ENCODE measurements around the gene PXMP4. TPM values are rescaled to one million over a fixed set of nuclear protein-coding genes. Genes with fewer than 3 reads are reported as not detected.

Gene PXMP4
- total RNA-seq, 1 experiment from 2014 or later = 12.0 TPM

DNA sequence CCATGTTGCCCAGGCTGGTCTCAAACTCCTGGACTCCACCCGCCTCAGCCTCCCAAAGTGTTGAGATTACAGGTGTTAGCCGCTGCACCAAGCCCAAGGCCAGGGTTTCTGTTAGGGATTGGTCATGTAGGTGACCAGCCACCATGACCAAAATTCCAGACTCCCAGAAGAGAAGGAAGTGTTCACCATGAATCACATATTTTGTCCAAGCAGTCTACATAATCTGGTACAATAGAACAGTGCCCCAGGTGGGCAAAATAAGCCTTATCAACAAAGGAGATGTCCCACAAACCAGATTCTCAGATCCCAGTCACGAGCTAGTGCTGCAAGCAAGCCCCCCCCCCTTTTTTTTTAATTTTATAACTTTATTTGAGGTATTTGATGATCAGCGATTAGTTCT is 31.7 kb upstream of the PXMP4 start:
- BruUV-seq (replicated peaks) = no TSS peak
- H3K4me1 ChIP-seq (ENCODE audit: control insufficient read depth, insufficient read depth, low read length) = no peaks in the 10 kb centered on the region
- ATAC-seq (no peak), DNase-seq (ENCODE audit: low read depth, low spot score) (no peak)
- intact Hi-C loops (cut with micrococcal nuclease; ENCODE audit: unreplicated experiment) (no loop called here), in situ Hi-C loops (cut with HindIII; ENCODE audit: low pct_unique_long_range_greater_than_20kb, low sequenced_read_pairs) (no loop called here)
- H3K27ac ChIP-seq (ENCODE audit: low read length) = no peak overlapping the region
- ChIA-PET CTCF (no interaction called here), POLR2A (no interaction called here)
- no peaks in the 10 kb centered on the region for H3K9me3 ChIP-seq (ENCODE audit: control insufficient read depth, insufficient read depth, low read depth, low read length)
- TF ChIP-seq, protein P1, sequence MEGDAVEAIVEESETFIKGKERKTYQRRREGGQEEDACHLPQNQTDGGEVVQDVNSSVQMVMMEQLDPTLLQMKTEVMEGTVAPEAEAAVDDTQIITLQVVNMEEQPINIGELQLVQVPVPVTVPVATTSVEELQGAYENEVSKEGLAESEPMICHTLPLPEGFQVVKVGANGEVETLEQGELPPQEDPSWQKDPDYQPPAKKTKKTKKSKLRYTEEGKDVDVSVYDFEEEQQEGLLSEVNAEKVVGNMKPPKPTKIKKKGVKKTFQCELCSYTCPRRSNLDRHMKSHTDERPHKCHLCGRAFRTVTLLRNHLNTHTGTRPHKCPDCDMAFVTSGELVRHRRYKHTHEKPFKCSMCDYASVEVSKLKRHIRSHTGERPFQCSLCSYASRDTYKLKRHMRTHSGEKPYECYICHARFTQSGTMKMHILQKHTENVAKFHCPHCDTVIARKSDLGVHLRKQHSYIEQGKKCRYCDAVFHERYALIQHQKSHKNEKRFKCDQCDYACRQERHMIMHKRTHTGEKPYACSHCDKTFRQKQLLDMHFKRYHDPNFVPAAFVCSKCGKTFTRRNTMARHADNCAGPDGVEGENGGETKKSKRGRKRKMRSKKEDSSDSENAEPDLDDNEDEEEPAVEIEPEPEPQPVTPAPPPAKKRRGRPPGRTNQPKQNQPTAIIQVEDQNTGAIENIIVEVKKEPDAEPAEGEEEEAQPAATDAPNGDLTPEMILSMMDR (IDR thresholded peaks at IDR 0.05) = no peak
- TF ChIP-seq POLR2AphosphoS5 (IDR thresholded peaks at IDR 0.05; ENCODE audit: low read depth, low read length) = no peak
- TF ChIP-seq, protein P2, sequence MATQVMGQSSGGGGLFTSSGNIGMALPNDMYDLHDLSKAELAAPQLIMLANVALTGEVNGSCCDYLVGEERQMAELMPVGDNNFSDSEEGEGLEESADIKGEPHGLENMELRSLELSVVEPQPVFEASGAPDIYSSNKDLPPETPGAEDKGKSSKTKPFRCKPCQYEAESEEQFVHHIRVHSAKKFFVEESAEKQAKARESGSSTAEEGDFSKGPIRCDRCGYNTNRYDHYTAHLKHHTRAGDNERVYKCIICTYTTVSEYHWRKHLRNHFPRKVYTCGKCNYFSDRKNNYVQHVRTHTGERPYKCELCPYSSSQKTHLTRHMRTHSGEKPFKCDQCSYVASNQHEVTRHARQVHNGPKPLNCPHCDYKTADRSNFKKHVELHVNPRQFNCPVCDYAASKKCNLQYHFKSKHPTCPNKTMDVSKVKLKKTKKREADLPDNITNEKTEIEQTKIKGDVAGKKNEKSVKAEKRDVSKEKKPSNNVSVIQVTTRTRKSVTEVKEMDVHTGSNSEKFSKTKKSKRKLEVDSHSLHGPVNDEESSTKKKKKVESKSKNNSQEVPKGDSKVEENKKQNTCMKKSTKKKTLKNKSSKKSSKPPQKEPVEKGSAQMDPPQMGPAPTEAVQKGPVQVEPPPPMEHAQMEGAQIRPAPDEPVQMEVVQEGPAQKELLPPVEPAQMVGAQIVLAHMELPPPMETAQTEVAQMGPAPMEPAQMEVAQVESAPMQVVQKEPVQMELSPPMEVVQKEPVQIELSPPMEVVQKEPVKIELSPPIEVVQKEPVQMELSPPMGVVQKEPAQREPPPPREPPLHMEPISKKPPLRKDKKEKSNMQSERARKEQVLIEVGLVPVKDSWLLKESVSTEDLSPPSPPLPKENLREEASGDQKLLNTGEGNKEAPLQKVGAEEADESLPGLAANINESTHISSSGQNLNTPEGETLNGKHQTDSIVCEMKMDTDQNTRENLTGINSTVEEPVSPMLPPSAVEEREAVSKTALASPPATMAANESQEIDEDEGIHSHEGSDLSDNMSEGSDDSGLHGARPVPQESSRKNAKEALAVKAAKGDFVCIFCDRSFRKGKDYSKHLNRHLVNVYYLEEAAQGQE (IDR thresholded peaks at IDR 0.05; ENCODE audit: insufficient read depth in 1 of 2, low read depth in 2 of 2, low read length in 1 of 2) = no peak
- TF ChIP-seq TCF7L2 (IDR thresholded peaks at IDR 0.05; ENCODE audit: low read depth, low read length) = no peak
- no peak for TF ChIP-seq SIN3A (IDR thresholded peaks at IDR 0.05; ENCODE audit: borderline replicate concordance, insufficient read depth, low read depth, low read length)
- no peak overlapping the region for H3K4me3 ChIP-seq (ENCODE audit: low read depth in 2 of 2, low read length in 2 of 2)
- H3K27me3 ChIP-seq (ENCODE audit: control insufficient read depth, insufficient read depth, low read length) = no peaks in the 10 kb centered on the region
- H3K36me3 ChIP-seq (ENCODE audit: control insufficient read depth, insufficient read depth, low read length) = 0 out of 2 replicates have a peak, but pooled peaks cover 3% of the 10 kb centered on the region

DNA sequence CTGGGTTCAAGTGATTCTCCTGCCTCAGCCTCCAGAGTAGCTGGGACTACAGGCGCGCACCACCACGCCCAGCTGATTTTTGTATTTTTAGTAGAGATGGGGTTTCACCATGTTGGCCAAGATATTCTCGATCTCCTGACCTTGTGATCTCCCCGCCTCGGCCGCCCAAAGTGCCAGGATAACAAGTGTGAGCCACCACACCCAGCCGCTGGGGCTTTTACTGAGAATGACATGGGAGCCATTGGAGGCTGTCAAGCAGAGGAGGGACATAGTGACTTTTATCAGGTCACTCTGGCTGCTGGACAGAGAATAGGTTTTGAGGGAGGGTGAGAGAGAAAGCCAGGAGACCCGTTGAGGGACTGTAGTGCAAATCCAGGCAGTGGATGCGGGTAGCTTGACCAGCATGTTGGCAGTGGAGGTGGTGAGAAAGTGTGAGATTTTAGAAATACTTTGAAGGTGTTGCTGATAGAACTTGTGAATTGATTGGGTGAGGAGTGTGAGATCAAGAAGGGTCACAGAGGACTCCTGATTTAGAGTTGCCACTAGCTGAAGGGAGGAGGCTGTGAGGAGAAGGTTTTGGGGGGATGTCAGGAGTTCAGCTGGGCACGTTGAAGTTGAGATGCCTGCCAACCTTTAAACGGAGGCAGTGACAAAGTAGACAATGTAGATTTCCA is 26.4 kb upstream of the PXMP4 start:
- Histone ChIP-seq H3K27me3 (ENCODE audit: control insufficient read depth, insufficient read depth, low read length) (no peaks in the 10 kb centered on the region), H3K9me3 (ENCODE audit: control insufficient read depth, insufficient read depth, low read depth, low read length) (no peaks in the 10 kb centered on the region), H3K27ac (ENCODE audit: low read length) (no peak overlapping the region), H3K36me3 (ENCODE audit: control insufficient read depth, insufficient read depth, low read length) (no peaks in the 10 kb centered on the region), H3K4me1 (ENCODE audit: control insufficient read depth, insufficient read depth, low read length) (no peaks in the 10 kb centered on the region), H3K4me3 (ENCODE audit: low read depth in 2 of 2, low read length in 2 of 2) (no peak overlapping the region)
- in situ Hi-C loops (cut with HindIII; ENCODE audit: low pct_unique_long_range_greater_than_20kb, low sequenced_read_pairs) (no loop called here), intact Hi-C loops (cut with micrococcal nuclease; ENCODE audit: unreplicated experiment) (no loop called here)
- ATAC-seq (no peak), DNase-seq (ENCODE audit: low read depth, low spot score) (no peak)
- TF ChIP-seq POLR2AphosphoS5 (IDR thresholded peaks at IDR 0.05; ENCODE audit: low read depth, low read length) = no peak
- no peak for TF ChIP-seq SIN3A (IDR thresholded peaks at IDR 0.05; ENCODE audit: borderline replicate concordance, insufficient read depth, low read depth, low read length)
- TF ChIP-seq, protein P2 (IDR thresholded peaks at IDR 0.05; ENCODE audit: insufficient read depth in 1 of 2, low read depth in 2 of 2, low read length in 1 of 2) = no peak
- no peak for TF ChIP-seq TCF7L2 (IDR thresholded peaks at IDR 0.05; ENCODE audit: low read depth, low read length)
- TF ChIP-seq, protein P1 (IDR thresholded peaks at IDR 0.05) = no peak
- POLR2A ChIA-PET = interaction anchor here (0.6 kb wide), 1 partner anchor 391 kb away, joined by 3 read pairs; no protein-coding TSS in a partner anchor
- no TSS peak for BruUV-seq (replicated peaks)
- CTCF ChIA-PET = no interaction called here
